ENCODE results near the gene TXNIP. TPM values are rescaled to one million over a fixed set of nuclear protein-coding genes. Genes with fewer than 3 reads are reported as not detected.

The TXNIP gene
- total RNA-seq, 1 donor from 2014 or later: 157 TPM

- TF ChIP-seq CTCF (IDR thresholded peaks at IDR 0.05; ENCODE audit: insufficient read depth, low read depth, low read length): no peak
- TF ChIP-seq EZH2 (IDR thresholded peaks at IDR 0.05; ENCODE audit: insufficient read depth, low read length): no peak
- Histone ChIP-seq H4K20me1 (ENCODE audit: insufficient read depth, low read length) (no peaks in the 10 kb centered on the region), H3K27ac (ENCODE audit: low read depth, low read length) (no peak overlapping the region), H3K27me3 (ENCODE audit: insufficient read depth, low read length) (no peaks in the 10 kb centered on the region), H3K36me3 (ENCODE audit: insufficient read depth, low read length) (no peaks in the 10 kb centered on the region), H3K9ac (ENCODE audit: low read length) (no peak overlapping the region), H3K4me2 (ENCODE audit: low read length) (no peak overlapping the region), H3K9me3 (ENCODE audit: insufficient read depth, low read depth, low read length) (no peaks in the 10 kb centered on the region), H3K4me1 (ENCODE audit: insufficient read depth, low read length) (peaks cover 21% of the 10 kb centered on the region), H3K4me3 (ENCODE audit: insufficient read depth, low read depth, low read length) (no peak overlapping the region), H2AFZ (ENCODE audit: low read depth, low read length) (no peak overlapping the region), H3K79me2 (ENCODE audit: insufficient read depth, low read length) (no peaks in the 10 kb centered on the region)
- Mint-ChIP-seq H3K4me1 (ENCODE audit: low read depth, unreplicated experiment) (no peaks in the 10 kb centered on the region), H3K9me3 (ENCODE audit: unreplicated experiment) (no peaks in the 10 kb centered on the region), H3K36me3 (ENCODE audit: low read depth, unreplicated experiment) (peaks cover 3% of the 10 kb centered on the region), H3K27me3 (ENCODE audit: low read depth, unreplicated experiment) (no peaks in the 10 kb centered on the region), H3K4me3 (ENCODE audit: unreplicated experiment) (no peak overlapping the region), H3K27ac (ENCODE audit: unreplicated experiment) (no peak overlapping the region)
- DNase-seq (ENCODE audit: low read depth): no peak
- no peak for FAIRE-seq
Observed at GRCh38 chr1:145974721-145975120, 21.7 kb downstream of the TXNIP start.

GRCh38 chr1:145972580-145972979 is 23.8 kb downstream of the TXNIP start:
- H3K4me3 ChIP-seq (ENCODE audit: insufficient read depth, low read depth, low read length): no peak overlapping the region
- FAIRE-seq: no peak
- no peak overlapping the region for H3K27ac Mint-ChIP-seq (ENCODE audit: unreplicated experiment)
- H3K4me1 Mint-ChIP-seq (ENCODE audit: low read depth, unreplicated experiment): no peaks in the 10 kb centered on the region
- peaks cover under 1% of the 10 kb centered on the region for H3K4me1 ChIP-seq (ENCODE audit: insufficient read depth, low read length)
- no peak overlapping the region for H3K4me2 ChIP-seq (ENCODE audit: low read length)
- no peak overlapping the region for H3K4me3 Mint-ChIP-seq (ENCODE audit: unreplicated experiment)
- H3K27me3 Mint-ChIP-seq (ENCODE audit: low read depth, unreplicated experiment): no peaks in the 10 kb centered on the region
- TF ChIP-seq EZH2 (IDR thresholded peaks at IDR 0.05; ENCODE audit: insufficient read depth, low read length) (no peak), CTCF (IDR thresholded peaks at IDR 0.05; ENCODE audit: insufficient read depth, low read depth, low read length) (no peak)
- H3K79me2 ChIP-seq (ENCODE audit: insufficient read depth, low read length): no peaks in the 10 kb centered on the region
- H3K36me3 Mint-ChIP-seq (ENCODE audit: low read depth, unreplicated experiment): peaks cover 3% of the 10 kb centered on the region
- H2AFZ ChIP-seq (ENCODE audit: low read depth, low read length): no peak overlapping the region
- H3K27ac ChIP-seq (ENCODE audit: low read depth, low read length): no peak overlapping the region
- H3K9me3 ChIP-seq (ENCODE audit: insufficient read depth, low read depth, low read length): peaks cover under 1% of the 10 kb centered on the region
- no peaks in the 10 kb centered on the region for H4K20me1 ChIP-seq (ENCODE audit: insufficient read depth, low read length)
- H3K36me3 ChIP-seq (ENCODE audit: insufficient read depth, low read length): no peaks in the 10 kb centered on the region
- H3K9me3 Mint-ChIP-seq (ENCODE audit: unreplicated experiment): no peaks in the 10 kb centered on the region
- no peak for DNase-seq (ENCODE audit: low read depth)
- no peak overlapping the region for H3K9ac ChIP-seq (ENCODE audit: low read length)
- H3K27me3 ChIP-seq (ENCODE audit: insufficient read depth, low read length): no peaks in the 10 kb centered on the region

- H3K4me1 Mint-ChIP-seq (ENCODE audit: low read depth, unreplicated experiment): peaks cover 18% of the 10 kb centered on the region
- peaks cover 5% of the 10 kb centered on the region for H3K79me2 ChIP-seq (ENCODE audit: insufficient read depth, low read length)
- H3K9me3 Mint-ChIP-seq (ENCODE audit: unreplicated experiment): no peaks in the 10 kb centered on the region
- no peaks in the 10 kb centered on the region for H3K27me3 Mint-ChIP-seq (ENCODE audit: low read depth, unreplicated experiment)
- peaks cover 19% of the 10 kb centered on the region for H3K4me1 ChIP-seq (ENCODE audit: insufficient read depth, low read length)
- no peak overlapping the region for H3K27ac ChIP-seq (ENCODE audit: low read depth, low read length)
- DNase-seq (ENCODE audit: low read depth) (no peak), FAIRE-seq (no peak)
- no peak overlapping the region for H3K4me3 Mint-ChIP-seq (ENCODE audit: unreplicated experiment)
- H3K27ac Mint-ChIP-seq (ENCODE audit: unreplicated experiment): no peak overlapping the region
- H3K36me3 Mint-ChIP-seq (ENCODE audit: low read depth, unreplicated experiment): no peaks in the 10 kb centered on the region
- H2AFZ ChIP-seq (ENCODE audit: low read depth, low read length): no peak overlapping the region
- no peaks in the 10 kb centered on the region for H3K36me3 ChIP-seq (ENCODE audit: insufficient read depth, low read length)
- no peaks in the 10 kb centered on the region for H3K27me3 ChIP-seq (ENCODE audit: insufficient read depth, low read length)
- no peak for TF ChIP-seq CTCF (IDR thresholded peaks at IDR 0.05; ENCODE audit: insufficient read depth, low read depth, low read length)
- TF ChIP-seq EZH2 (IDR thresholded peaks at IDR 0.05; ENCODE audit: insufficient read depth, low read length): no peak
- H3K9me3 ChIP-seq (ENCODE audit: insufficient read depth, low read depth, low read length): peaks cover 5% of the 10 kb centered on the region
- no peaks in the 10 kb centered on the region for H4K20me1 ChIP-seq (ENCODE audit: insufficient read depth, low read length)
- H3K4me3 ChIP-seq (ENCODE audit: insufficient read depth, low read depth, low read length): no peak overlapping the region
- H3K9ac ChIP-seq (ENCODE audit: low read length): no peak overlapping the region
- H3K4me2 ChIP-seq (ENCODE audit: low read length): no peak overlapping the region
Observed at GRCh38 chr1:145967288-145967687, 29.1 kb downstream of the TXNIP start.

All from astrocyte (in vitro differentiated cells and primary cell).